MM.1S (cell line): ENCODE results near the gene CNTNAP2.

Source experiments
- DNase-seq: peaks from one replicate; pipeline ENCODE4 v3.0.0-alpha.2; 2015
- H2AFZ ChIP-seq: fragments of 300-600 bp; sonication (generic); 2 replicates; pipeline ENCODE4 v1.6.0; 2016; ENCODE audit warnings: antibody characterized with exemption, low read length
- H3F3A ChIP-seq: fragments of 300-600 bp; sonication (generic); 2 replicates; pipeline ENCODE4 v1.6.1; 2016; ENCODE audit warnings: mild to moderate bottlenecking, antibody characterized with exemption, low read length, moderate library complexity, mixed read lengths; ENCODE audit not compliant: insufficient read depth
- H3K27ac ChIP-seq: fragments of 300-600 bp; sonication (generic); 2 replicates; pipeline ENCODE4 v1.5.1; 2016; ENCODE audit warnings: mild to moderate bottlenecking, low read length
- H3K27me3 ChIP-seq: fragments of 300-600 bp; sonication (generic); replicated peaks from 2 replicates; pipeline ENCODE4 v1.6.0; 2016; ENCODE audit warnings: low read length; ENCODE audit not compliant: insufficient read depth
- H3K36me3 ChIP-seq: fragments of 300-600 bp; sonication (generic); replicated peaks from 2 replicates; pipeline ENCODE4 v1.6.1; 2016; ENCODE audit warnings: mild to moderate bottlenecking, low read length, mixed read lengths; ENCODE audit not compliant: insufficient read depth
- H3K4me1 ChIP-seq: fragments of 300-600 bp; sonication (generic); 2 replicates; pipeline ENCODE4 v1.6.1; 2016; ENCODE audit warnings: low read length, mixed read lengths
- H3K4me2 ChIP-seq: fragments of 300-600 bp; sonication (generic); 2 replicates; pipeline ENCODE4 v1.6.0; 2016; ENCODE audit warnings: low read depth, low read length
- H3K4me3 ChIP-seq: fragments of 300-600 bp; sonication (generic); 2 replicates; pipeline ENCODE4 v1.5.1; 2016; ENCODE audit warnings: low read length, mixed read lengths
- H3K79me2 ChIP-seq: fragments of 300-600 bp; sonication (generic); 2 replicates; pipeline ENCODE4 v1.6.1; 2016; ENCODE audit warnings: mixed run types, low read length, mixed read lengths
- H3K9ac ChIP-seq: fragments of 300-600 bp; sonication (generic); 2 replicates; pipeline ENCODE4 v1.6.1; 2016; ENCODE audit warnings: low read length, mixed read lengths
- H3K9me2 ChIP-seq: fragments of 300-600 bp; sonication (generic); replicated peaks from 2 replicates; pipeline ENCODE4 v1.6.1; 2016; ENCODE audit warnings: mild to moderate bottlenecking, low read length, mixed read lengths; ENCODE audit not compliant: insufficient read depth
- H3K9me3 ChIP-seq: fragments of 300-600 bp; sonication (generic); replicated peaks from 2 replicates; pipeline ENCODE4 v1.6.1; 2016; ENCODE audit warnings: mild to moderate bottlenecking, low read length, mixed read lengths; ENCODE audit not compliant: insufficient read depth
- H4K20me1 ChIP-seq: fragments of 300-600 bp; sonication (generic); 2 replicates; pipeline ENCODE4 v1.6.1; 2016; ENCODE audit warnings: mild to moderate bottlenecking, low read length, moderate library complexity, mixed read lengths; ENCODE audit not compliant: insufficient read depth
- EZH2 ChIP-seq: fragments of 300-600 bp; sonication (generic); optimal IDR thresholded peaks from 2 replicates; pipeline ENCODE3; 2017; ENCODE audit warnings: low read depth, mild to moderate bottlenecking, antibody characterized with exemption, low read length, mixed read lengths
- EZH2phosphoT487 ChIP-seq: fragments of 300-600 bp; sonication (generic); IDR thresholded peaks from 2 replicates; pipeline ENCODE4 v1.6.1; 2018; ENCODE audit warnings: antibody characterized with exemption, low read length
- TF ChIP-seq, protein P1 (sequence below): fragments of 300-600 bp; sonication (generic); IDR thresholded peaks from 2 replicates; pipeline ENCODE4 v1.5.1; 2016; ENCODE audit warnings: antibody characterized with exemption, low read length, mixed read lengths

The CNTNAP2 gene

DNA sequence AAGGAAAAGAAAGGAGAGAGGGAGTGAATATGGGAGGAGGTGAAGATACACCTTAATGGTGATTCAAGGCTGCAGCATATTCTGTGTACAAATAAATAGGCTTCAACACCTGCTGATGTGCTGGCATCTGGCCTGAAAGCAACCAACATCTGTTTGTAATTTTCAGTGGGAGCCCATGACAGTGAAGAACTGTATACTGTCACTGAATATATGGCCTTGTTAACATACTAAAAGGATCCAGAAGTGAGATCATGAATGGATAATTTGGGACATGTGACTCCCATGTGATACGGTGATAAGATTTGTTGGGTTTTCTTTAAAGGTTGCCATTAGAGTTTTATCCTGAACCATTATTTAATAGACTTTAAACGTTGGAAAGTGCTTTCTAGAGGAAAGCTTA, 459.3 kb downstream of the CNTNAP2 start:
- DNase-seq = no peak
- TF ChIP-seq EZH2 (no peak), EZH2phosphoT487 (no peak)
- TF ChIP-seq, protein P1, sequence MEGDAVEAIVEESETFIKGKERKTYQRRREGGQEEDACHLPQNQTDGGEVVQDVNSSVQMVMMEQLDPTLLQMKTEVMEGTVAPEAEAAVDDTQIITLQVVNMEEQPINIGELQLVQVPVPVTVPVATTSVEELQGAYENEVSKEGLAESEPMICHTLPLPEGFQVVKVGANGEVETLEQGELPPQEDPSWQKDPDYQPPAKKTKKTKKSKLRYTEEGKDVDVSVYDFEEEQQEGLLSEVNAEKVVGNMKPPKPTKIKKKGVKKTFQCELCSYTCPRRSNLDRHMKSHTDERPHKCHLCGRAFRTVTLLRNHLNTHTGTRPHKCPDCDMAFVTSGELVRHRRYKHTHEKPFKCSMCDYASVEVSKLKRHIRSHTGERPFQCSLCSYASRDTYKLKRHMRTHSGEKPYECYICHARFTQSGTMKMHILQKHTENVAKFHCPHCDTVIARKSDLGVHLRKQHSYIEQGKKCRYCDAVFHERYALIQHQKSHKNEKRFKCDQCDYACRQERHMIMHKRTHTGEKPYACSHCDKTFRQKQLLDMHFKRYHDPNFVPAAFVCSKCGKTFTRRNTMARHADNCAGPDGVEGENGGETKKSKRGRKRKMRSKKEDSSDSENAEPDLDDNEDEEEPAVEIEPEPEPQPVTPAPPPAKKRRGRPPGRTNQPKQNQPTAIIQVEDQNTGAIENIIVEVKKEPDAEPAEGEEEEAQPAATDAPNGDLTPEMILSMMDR = no peak
- no peaks in the 10 kb centered on the region for H3K9me3 ChIP-seq
- H4K20me1 ChIP-seq = no peaks in the 10 kb centered on the region
- H3K9me2 ChIP-seq = no peaks in the 10 kb centered on the region
- no peak overlapping the region for H3K4me2 ChIP-seq
- H3K27me3 ChIP-seq = no peaks in the 10 kb centered on the region
- H3K79me2 ChIP-seq = no peaks in the 10 kb centered on the region
- no peak overlapping the region for H3K27ac ChIP-seq
- no peaks in the 10 kb centered on the region for H3F3A ChIP-seq
- H3K4me3 ChIP-seq = no peak overlapping the region
- H3K9ac ChIP-seq = no peak overlapping the region
- H3K4me1 ChIP-seq = no peaks in the 10 kb centered on the region
- no peaks in the 10 kb centered on the region for H3K36me3 ChIP-seq
- no peak overlapping the region for H2AFZ ChIP-seq

DNA sequence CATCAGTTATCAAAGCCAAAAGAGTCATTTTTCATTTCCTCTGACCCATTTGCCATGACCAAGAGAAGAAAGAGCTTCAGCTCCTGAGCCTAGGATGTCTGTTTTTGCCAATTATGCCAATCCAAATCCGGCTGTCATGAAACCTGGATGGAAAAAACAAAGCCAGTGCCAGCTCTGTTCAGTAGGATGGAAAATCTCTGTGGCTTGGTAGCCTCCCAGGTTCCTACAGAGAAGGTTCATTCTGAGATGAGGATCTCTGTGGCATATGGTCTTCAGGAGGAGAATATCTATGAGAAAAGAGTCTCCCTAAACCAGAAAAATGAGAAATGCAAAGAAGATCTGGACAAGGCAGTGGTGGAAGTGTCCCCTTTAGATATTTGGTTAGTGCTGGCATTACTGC, 475.4 kb downstream of the CNTNAP2 start:
- Histone ChIP-seq H3K9ac (no peak overlapping the region), H4K20me1 (no peaks in the 10 kb centered on the region), H3K9me3 (no peaks in the 10 kb centered on the region), H3K36me3 (no peaks in the 10 kb centered on the region), H2AFZ (no peak overlapping the region), H3K4me1 (no peaks in the 10 kb centered on the region), H3K27me3 (no peaks in the 10 kb centered on the region), H3F3A (no peaks in the 10 kb centered on the region), H3K27ac (no peak overlapping the region), H3K79me2 (no peaks in the 10 kb centered on the region), H3K4me2 (no peak overlapping the region), H3K4me3 (no peak overlapping the region), H3K9me2 (no peaks in the 10 kb centered on the region)
- TF ChIP-seq EZH2 (no peak), EZH2phosphoT487 (no peak)
- TF ChIP-seq, protein P1 = no peak
- DNase-seq = no peak

GRCh38 chr7:146606628-146607027, 490.0 kb downstream of the CNTNAP2 start:
- DNase-seq = no peak
- H3K79me2 ChIP-seq = no peaks in the 10 kb centered on the region
- H4K20me1 ChIP-seq = no peaks in the 10 kb centered on the region
- no peak overlapping the region for H2AFZ ChIP-seq
- H3K27me3 ChIP-seq = no peaks in the 10 kb centered on the region
- TF ChIP-seq EZH2 (no peak), EZH2phosphoT487 (no peak)
- TF ChIP-seq, protein P1 = no peak
- no peak overlapping the region for H3K27ac ChIP-seq
- no peak overlapping the region for H3K4me3 ChIP-seq
- H3K9ac ChIP-seq = no peak overlapping the region
- no peaks in the 10 kb centered on the region for H3K9me2 ChIP-seq
- no peaks in the 10 kb centered on the region for H3F3A ChIP-seq
- no peak overlapping the region for H3K4me2 ChIP-seq
- H3K36me3 ChIP-seq = no peaks in the 10 kb centered on the region
- no peaks in the 10 kb centered on the region for H3K4me1 ChIP-seq
- no peaks in the 10 kb centered on the region for H3K9me3 ChIP-seq
